GM19463 (cell line): Measurements from ENCODE around the gene ACSM2A.
"Not testable (repeated sequence)": the region's sequence is repeated elsewhere in the genome, so short reads cannot be mapped to it uniquely, and the experiment has no call there.

ENCODE experiments used
- ATAC-seq: cut with Tn5 transposase; IDR thresholded peaks from one replicate; pipeline ENCODE4 v1.9.1; 2021; ENCODE audit warnings: mild to moderate bottlenecking, moderate library complexity; ENCODE audit not compliant: unreplicated experiment

The ACSM2A gene

DNA sequence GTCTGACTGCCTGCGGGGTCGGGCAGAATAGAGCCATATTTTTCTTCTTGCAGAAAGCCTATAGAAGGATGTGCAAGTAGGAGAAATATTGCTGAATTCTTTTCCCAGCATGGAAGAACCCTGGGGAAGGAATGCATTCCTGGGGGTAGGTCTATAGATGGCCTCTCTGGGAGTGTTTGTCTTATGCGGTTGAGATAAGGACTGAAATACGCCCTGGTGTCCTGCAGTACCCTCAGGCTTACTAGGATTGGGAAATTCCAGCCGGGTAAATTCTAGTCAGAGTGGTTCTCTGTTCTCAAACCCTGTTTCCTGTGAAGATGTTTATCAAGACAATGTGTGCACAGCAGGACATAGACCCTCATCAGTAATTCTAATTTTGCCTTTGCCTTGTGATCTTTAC, 2.3 kb downstream of the ACSM2A start:
- ATAC-seq = not testable (repeated sequence)

DNA sequence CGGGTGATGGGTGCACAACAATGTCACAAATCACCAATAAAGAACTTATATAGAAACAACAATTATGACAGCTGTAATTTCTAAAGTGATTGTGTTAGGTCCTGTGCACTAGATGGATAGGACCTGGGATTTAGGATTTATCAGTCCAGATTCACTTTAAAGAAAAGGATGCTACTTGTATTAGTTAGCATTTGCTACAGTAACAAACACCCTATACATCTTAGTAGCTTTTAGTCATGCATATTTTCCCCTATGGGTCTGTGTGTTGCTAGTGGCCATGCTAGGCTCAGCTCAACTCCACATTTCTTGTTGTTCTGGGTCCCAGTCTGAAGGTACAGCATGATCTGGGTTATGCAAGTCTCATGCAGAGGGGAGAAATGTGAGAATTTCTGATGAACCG, 7.9 kb downstream of the ACSM2A start:
- not testable (repeated sequence) for ATAC-seq

DNA sequence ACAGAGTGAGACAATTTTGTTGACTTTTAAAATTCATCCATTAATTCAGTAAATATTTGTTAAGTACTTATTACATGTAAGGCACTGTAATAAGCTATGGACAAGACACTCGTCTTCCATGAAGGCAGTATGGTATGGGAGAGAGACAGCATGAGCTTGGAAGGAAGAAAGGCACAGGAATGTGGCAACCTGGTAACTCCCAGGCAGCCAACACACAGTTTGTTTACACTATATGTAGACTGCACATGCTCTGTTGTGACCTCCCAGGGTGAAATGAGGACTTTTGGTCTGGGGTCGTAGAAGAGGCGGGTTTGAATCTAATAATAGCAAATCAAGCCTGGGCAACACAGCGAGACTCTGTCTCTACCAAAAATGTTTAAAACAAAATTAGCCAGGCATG, 9.0 kb downstream of the ACSM2A start:
- not testable (repeated sequence) for ATAC-seq

DNA sequence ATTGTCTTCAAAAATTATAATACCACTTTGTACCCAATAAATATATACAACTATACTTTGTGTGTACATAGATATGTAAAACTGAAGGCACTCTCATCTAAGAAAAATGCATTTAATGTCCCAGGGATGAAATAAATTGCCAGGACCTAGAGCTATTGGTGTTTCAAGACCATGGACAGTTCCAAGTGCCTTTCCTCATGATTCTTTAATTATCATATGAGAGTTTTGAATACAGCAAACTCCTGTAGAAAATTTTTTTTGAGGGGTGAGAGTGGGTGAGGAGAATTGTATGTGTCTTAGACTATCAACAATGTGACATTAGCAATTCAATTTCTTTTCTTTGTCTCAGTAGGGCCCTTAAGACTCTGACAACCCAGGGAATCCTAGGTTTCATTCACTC, 17.6 kb downstream of the ACSM2A start:
- not testable (repeated sequence) for ATAC-seq

DNA sequence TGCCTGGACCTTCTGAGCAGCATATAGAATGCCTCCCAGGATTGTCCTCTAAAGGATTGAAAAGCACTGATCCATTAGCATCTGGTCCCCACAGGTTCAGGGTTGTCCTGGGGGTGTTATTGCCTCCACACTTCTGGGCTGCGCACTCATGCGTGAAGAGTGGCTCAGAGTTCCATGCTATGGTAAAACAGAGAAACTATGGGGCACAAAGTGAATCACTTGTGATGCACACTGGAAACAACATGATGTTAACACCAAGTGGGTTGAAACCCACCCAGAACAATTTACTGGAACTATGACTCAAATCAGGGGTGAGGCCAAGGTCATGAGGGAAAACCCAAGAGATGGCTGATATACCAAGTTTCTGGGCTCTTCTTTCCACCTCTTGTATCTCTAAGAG, 18.6 kb downstream of the ACSM2A start:
- ATAC-seq = not testable (repeated sequence)

DNA sequence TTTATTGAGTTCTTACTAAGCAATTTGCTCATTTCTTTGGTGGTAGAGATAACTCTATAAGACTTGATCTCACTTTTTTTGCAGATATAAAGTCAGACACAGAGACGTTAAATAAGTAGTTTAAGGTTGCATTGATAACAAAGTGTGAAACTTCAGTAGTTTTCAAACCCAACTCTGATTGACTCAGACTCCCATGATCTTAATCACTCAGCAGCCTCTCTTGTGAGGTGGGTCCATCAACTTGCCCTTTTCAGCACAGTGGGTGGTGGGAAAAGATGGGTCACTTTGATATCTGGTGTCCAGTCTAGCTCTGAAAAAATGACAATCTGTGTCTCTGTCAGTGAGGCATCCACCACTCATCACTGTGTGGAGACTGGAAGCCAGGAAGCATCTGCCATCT, 19.4 kb downstream of the ACSM2A start:
- not testable (repeated sequence) for ATAC-seq

DNA sequence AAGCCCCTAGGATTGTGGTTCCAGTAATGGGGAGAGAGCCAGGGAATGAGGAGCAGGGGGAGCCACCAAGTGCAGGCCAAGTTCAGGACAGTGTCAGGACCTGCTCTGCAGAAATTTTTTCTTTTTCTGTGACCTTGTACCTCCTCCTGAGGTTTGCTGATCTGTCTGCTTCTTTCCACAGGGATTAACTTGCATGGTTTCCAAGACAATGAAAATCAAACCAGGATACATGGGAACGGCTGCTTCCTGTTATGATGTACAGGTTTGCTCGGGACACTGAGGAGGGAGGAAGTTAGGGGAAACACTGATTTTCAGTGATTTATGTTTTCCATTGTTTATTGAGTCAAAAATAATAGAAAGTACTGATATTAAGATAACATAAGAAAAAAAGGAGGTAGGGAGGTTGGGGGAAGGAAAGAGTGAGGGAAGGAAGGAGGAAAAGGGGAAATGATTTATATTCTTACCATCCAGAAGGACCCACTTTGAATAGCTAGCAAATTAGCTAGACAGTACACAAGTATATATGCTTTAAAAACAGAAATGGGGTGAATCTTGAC, 25.9 kb downstream of the ACSM2A start:
- ATAC-seq = not testable (repeated sequence)

DNA sequence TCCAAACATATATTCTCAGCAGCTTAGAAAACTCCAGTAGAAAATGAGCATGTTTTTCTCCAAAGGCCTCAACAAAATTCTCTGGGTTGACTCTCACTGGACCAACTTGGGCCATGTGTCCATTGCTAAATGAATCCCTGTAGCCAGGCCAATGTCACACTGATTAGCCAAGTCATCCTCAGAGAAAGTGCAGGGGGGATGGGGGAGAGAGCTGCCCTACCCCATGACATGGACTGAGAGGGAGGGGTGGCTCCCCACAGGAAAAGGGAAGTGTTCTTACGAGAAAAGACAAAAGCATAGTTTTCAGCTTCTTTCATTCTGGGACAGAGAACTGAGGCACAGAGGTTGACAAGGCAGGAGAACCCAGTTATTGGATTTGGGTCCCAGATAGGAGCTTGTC, 32.7 kb downstream of the ACSM2A start:
- not testable (repeated sequence) for ATAC-seq

DNA sequence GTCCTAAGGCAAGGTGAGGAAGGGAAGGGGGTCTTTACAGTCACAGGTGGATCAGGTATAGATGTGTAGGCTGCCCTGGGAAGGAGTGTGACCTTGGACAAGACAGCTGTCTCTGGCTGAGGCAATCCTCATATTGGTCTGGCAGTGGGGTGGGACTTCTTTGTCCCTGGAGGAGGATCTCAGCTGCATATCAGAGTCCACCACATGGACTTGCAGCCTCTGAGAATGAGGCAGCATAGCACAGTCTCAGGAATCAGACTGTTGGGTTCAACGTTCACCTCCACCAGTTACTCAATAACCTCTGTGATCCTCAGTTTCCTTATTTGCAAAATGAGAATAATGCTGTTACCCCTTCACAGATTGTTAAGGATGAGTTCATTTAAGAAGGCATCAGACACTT, 33.4 kb downstream of the ACSM2A start:
- no peak for ATAC-seq

DNA sequence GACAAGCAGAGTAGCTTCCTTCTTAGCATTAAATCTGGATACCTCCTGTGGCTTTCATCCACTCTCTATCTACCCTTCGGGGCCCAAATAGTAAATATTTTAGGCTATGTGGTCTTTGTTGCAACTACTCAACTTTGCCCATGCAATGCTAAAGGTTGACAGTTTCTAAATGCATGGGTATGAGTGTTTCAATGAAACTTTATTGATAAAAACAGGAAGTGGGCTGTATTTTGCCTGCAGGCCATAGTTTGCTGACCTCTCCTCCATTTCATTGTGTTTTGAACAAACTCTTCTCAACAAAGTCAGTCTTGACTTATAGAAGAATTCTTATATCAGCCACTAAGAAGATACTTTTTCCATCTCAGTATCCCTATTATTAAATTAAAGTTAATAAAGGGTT, 34.1 kb downstream of the ACSM2A start:
- no peak for ATAC-seq

DNA sequence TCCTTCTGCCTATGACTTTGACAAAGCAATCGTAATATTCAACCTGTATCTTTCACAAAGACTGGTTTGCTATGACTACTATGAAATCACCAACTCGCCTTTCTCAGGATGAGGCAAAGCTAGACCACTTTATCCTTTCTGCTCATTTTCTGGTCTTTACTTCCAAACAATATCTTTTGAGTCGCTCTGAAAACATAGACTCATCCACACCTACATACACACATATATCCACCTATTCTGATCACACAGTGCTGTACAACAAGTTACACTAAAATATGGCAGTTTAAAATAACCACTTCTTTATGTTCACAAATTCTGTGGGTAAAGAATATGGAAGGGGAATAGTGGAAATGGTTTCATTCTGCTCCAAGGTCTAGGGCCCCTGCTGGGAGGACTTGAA, 39.7 kb downstream of the ACSM2A start:
- ATAC-seq = not testable (repeated sequence)

DNA sequence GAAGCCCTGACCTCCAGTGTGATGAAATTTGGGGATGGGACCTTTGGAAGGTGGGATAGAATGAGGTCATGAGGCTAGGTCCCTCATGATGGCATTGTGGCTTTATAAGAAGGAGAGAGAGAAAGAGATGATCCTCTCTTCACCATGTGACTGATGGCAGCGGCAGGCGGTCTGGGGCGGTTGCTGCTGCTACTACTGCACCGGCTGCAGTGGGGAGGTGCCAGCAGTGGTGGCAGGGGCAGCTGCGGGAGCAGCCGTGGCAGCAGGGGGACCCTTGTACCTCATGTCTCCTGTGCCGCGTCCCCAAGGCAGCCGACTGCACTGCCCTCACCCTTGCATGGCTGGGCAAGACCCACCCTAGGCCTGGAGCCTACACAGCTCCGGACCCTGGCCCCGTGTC, 40.1 kb downstream of the ACSM2A start:
- not testable (repeated sequence) for ATAC-seq

DNA sequence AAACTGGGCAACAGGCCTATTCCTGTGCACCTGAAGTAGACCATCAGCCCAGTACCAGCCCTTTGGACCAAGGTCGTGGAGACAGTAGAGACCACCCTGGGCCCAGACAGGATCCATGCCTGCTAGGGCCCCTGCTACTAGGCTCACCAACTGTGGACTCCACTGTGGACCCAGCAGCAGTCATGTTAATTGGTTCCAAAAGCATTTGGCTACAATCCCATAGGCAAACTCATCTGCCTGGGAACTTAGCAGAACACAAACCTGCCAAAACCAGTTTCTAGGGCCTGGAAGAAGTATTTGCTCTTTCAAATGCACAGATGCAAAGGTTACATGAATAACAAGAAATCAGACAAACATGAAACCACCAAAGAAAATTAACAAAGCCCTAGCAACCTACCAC, 53.1 kb downstream of the ACSM2A start:
- ATAC-seq = no peak

DNA sequence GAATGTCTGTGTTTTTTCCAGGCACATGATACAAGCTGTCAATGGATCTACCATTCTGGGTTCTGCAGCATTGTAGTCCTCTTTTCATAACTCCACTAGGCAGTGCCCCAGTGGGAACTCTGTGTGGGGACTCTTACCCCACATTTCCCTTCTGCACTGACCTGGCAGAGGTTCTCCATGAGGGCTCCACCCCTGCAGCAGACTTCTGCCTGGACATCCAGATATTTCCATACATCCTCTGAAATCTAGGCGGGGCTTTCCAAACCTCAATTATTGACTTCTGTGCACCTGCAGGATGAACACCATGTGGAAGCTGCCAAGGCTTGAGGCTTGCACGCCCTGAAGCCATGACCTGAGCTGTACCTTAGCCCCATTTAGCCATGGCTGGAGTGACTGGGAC, 56.0 kb downstream of the ACSM2A start:
- no peak for ATAC-seq

DNA sequence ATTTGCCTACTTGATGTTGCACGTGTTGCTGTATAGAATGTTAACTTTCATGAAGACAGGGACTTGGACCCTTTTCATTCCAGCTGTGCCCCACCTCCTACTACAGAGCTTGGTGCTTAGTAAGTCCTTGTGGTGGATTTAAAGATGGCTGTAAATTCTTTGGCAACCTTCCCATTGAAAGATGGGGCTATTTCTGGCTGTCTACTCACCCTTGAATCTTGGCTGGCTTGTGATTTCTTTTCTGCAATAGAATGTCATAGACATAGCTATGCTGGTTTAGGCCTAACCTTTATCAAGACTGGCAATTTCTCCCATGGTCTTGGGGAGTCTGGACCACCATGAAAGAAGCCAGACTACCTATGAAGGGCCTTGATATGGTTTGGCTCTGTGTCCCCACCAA, 59.0 kb downstream of the ACSM2A start:
- no peak for ATAC-seq

DNA sequence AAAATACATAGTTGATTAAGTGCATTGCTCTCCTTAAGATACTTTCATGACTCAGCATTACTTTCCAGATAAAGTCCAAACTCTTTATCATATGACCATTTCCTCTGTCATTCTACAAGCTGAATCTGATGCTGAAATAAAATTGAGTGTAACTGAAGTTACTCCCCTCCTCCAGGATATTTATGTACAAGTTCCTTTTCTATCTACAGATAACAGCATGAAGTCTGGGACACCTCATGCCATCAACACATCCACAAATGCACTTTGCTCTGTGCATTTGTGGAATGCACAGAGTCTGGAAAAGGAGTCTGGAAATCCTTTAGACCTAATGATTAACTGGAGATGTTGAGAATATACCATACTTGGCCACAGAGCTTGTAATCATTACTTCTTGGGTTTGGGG, 64.4 kb downstream of the ACSM2A start:
- no peak for ATAC-seq

DNA sequence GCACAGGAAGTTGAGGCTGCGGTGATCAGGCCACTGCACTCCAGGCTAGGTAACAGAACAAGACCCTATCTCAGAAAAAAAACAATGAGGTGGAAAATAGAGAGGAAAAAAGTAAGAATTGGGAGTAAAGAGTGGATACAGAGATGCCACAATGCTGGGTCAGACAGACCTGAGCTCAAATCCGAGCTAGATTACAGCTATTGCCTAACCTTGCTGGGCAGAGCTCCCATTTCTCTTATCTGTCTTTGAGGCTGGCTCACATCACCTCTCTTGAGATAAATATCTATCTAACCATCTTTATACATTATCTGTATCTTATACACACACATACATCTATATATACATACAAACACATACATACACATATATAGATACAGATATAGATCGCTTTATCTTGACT, 65.8 kb downstream of the ACSM2A start:
- no peak for ATAC-seq

DNA sequence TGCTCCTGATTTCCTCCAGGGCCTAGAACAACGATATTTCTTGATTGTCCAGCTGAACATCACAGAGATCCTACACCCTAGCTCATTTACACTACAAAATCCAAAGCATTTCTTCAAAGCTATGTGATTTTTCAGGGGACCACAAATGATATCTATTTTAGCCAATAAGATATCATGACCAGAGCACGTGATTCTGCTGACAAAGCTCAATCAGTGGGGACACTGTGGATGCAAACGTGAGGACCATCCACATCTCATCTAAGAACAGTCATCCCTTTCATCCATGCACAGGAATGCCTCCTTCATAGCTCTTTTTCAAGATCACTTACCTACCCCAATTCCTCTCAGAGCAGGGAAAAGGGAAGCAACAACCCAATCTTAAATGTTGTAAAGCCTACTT, 67.9 kb downstream of the ACSM2A start:
- ATAC-seq = no peak

DNA sequence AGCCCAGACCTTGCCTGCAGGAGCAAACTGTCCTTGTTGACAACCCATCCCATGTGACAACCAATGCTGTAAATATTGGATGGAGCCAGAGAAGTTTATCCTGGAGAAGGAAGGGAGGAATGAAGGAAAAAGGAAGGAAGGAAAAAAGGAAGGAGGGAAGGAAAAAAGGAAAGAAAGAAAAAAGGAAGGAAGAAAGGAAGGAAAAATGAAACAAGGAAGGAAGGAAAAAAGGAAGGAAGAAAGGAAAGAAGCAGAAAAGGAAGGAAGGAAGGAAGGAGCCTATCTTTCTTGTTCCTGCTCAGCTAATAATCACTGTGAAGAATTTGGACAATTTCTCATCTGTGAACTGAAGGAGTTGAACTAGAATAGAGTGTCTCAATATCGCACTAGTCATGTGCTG, 68.8 kb downstream of the ACSM2A start:
- ATAC-seq = no peak

DNA sequence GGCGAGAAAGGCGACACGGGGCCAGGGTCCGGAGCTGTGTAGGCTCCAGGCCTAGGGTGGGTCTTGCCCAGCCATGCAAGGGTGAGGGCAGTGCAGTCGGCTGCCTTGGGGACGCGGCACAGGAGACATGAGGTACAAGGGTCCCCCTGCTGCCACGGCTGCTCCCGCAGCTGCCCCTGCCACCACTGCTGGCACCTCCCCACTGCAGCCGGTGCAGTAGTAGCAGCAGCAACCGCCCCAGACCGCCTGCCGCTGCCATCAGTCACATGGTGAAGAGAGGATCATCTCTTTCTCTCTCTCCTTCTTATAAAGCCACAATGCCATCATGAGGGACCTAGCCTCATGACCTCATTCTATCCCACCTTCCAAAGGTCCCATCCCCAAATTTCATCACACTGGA, 80.5 kb downstream of the ACSM2A start:
- not testable (repeated sequence) for ATAC-seq

DNA sequence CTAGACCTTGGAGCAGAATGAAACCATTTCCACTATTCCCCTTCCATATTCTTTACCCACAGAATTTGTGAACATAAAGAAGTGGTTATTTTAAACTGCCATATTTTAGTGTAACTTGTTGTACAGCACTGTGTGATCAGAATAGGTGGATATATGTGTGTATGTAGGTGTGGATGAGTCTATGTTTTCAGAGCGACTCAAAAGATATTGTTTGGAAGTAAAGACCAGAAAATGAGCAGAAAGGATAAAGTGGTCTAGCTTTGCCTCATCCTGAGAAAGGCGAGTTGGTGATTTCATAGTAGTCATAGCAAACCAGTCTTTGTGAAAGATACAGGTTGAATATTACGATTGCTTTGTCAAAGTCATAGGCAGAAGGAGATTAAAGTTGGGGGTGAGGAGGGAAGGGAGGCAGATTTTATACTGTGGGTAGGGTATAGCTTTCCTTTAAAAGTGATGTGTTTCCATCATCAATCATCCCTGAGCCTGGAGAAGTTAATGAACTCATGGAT, 81.0 kb downstream of the ACSM2A start:
- not testable (repeated sequence) for ATAC-seq

DNA sequence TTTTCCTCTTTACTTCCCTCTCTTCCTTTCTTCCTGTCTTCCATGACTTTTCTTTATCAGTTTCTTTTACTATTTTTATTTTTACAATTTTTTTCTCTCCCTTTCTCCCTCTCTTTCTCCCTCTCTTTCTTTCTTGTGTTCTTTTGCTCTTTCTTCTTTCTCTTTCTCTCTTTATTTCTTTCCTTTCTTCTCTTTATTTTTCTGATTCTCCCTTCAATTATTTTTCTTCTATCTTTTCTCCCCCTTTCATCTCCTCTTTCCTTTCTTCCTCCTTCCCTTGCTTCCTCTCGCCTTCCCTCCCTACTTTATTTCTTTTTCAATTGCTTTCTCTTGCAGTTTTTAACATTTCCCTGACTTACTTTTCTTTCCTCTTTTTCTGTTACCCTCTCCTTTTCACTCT, 85.3 kb downstream of the ACSM2A start:
- not testable (repeated sequence) for ATAC-seq
